Esophagus muscularis mucosa (tissue), 4 donors: ENCODE results near the gene CCDC167. TPM values are rescaled to one million over a fixed set of nuclear protein-coding genes. Genes with fewer than 3 reads are reported as not detected.

Source experiments
- DNase-seq: peaks from one replicate; pipeline ENCODE4 v3.0.0-alpha.2; 2017; ENCODE audit errors: extremely low spot score
- H3K27ac ChIP-seq, 4 donors: fragments of 200-600 bp; sonication (generic); replicated peaks in 1 of 4; 1 replicate in 3 of 4; 2 replicates in 1 of 4; pipeline ENCODE4 v1.5.1; 2016 to 2019; ENCODE audit warnings: mild to moderate bottlenecking in 1 of 4
- H3K27me3 ChIP-seq, 4 donors: fragments of 200-600 bp; sonication (generic); one replicate each; pipeline versions ENCODE4 v1.5.1 to v1.6.0; 2016 to 2019
- H3K36me3 ChIP-seq, 4 donors: fragments of 200-600 bp; sonication (generic); one replicate each; pipeline ENCODE4 v1.5.1; 2016 to 2019
- H3K4me1 ChIP-seq, 4 donors: fragments of 200-600 bp; sonication (generic); one replicate each; pipeline ENCODE4 v1.5.1; 2016 to 2019
- H3K4me3 ChIP-seq, 4 donors: fragments of 200-600 bp; sonication (generic); 1 replicate in 2 of 4; 2 replicates in 2 of 4; pipeline ENCODE4 v1.5.1; 2016 to 2019; ENCODE audit warnings: mild to moderate bottlenecking in 4 of 4, moderate library complexity in 1 of 4
- H3K9me3 ChIP-seq, 4 donors: fragments of 200-600 bp; sonication (generic); 1 replicate in 3 of 4; 2 replicates in 1 of 4; pipeline ENCODE4 v1.5.1; 2016 to 2019
- CTCF ChIP-seq, 3 experiments: fragments of 200-600 bp in 2 of 3; fragments of 450-650 bp in 1 of 3; sonication (generic) in 2 of 3; IDR thresholded peaks; one replicate each; pipeline ENCODE4 v1.5.1; 2017 to 2019; ENCODE audit warnings: antibody characterized with exemption in 3 of 3, mild to moderate bottlenecking in 2 of 3, moderate library complexity in 1 of 3
- EP300 ChIP-seq: sonication (generic); formaldehyde crosslinking; IDR thresholded peaks from one replicate; pipeline ENCODE4 v1.6.1; 2017; ENCODE audit warnings: antibody characterized with exemption
- POLR2A ChIP-seq: fragments of 450-650 bp; IDR thresholded peaks from one replicate; pipeline ENCODE4 v1.6.1; 2017; ENCODE audit warnings: antibody characterized with exemption, moderate library complexity, mild to moderate bottlenecking, low read depth
- POLR2AphosphoS5 ChIP-seq, 2 donors: sonication (generic); formaldehyde crosslinking; IDR thresholded peaks; one replicate each; pipeline ENCODE4 v1.6.1; 2017; ENCODE audit warnings: antibody characterized with exemption in 2 of 2
- WGBS: methylation state at CpG from one replicate; pipeline ENCODE4 v1.1.5; 2018; 5-methylcytosine and 5-hydroxymethylcytosine counted together
- intact Hi-C: fragments of 100-400 bp; cut with DNase I; formaldehyde crosslinking; loops from one replicate; pipeline ENCODE4 v1.15.1; 2023
- total RNA-seq, 4 donors: library from RNA; depleted of rRNA; stranded (reverse); fragments of >200 nt; gene quantifications; one replicate each; pipeline versions ENCODE4 v1.1.0 to v1.2.1, GENCODE V29; 2016

Gene CCDC167
- total RNA-seq, 4 donors from 2014 or later, result 11.1 to 19.1 (median 16.3) TPM

GRCh38 chr6:37528541-37528940 lies 28.8 kb upstream of the CCDC167 start:
- Histone ChIP-seq H3K4me1 (no peaks in the 10 kb centered on the region), H3K4me3 (no peak overlapping the region), H3K9me3 (no peaks in the 10 kb centered on the region), H3K27me3 (peaks cover 0 to 76% (median 6%) of the 10 kb centered on the region in 4 donors), H3K27ac (no peak overlapping the region), H3K36me3 (no peaks in the 10 kb centered on the region)
- no peak for TF ChIP-seq POLR2AphosphoS5 (IDR thresholded peaks at IDR 0.05)
- no peak for TF ChIP-seq POLR2A
- TF ChIP-seq CTCF (IDR thresholded peaks at IDR 0.05), result no peak
- no peak for TF ChIP-seq EP300
- 42% methylated on average over 8 of the region's 8 CpGs for WGBS
- no peak for DNase-seq
- intact Hi-C loops, result no loop called here

- TF ChIP-seq EP300, result no peak
- TF ChIP-seq POLR2A, result no peak
- TF ChIP-seq POLR2AphosphoS5 (IDR thresholded peaks at IDR 0.05), result no peak
- TF ChIP-seq CTCF (IDR thresholded peaks at IDR 0.05), result no peak
- no peaks in the 10 kb centered on the region for H3K9me3 ChIP-seq
- no peak for DNase-seq
- WGBS, result 61% methylated on average over 12 of the region's 12 CpGs
- H3K4me1 ChIP-seq, result no peaks in the 10 kb centered on the region
- intact Hi-C loops, result no loop called here
- H3K4me3 ChIP-seq, result no peak overlapping the region
- H3K27ac ChIP-seq, result no peak overlapping the region
- peaks cover 0 to 77% (median 0%) of the 10 kb centered on the region in 4 donors for H3K27me3 ChIP-seq
- no peaks in the 10 kb centered on the region for H3K36me3 ChIP-seq
Observed at GRCh38 chr6:37525460-37526357, 26.0 kb upstream of the CCDC167 start.

DNA sequence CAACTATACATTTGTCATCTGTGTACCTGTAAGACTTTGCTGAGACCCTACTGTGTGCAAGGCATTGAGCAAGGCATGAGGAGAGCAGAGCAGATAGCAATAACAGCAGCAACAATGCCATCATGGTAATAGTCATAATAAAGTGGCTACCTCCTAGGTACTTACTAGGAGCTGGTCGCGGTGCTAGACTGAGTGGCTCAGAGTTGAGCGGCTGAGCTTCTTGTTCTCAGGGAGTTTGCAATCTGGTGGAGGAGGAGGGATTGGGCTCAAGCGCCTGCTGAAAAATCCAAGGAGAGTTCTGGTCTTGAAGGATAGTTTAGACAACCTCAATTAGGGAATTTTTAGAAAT lies 25.3 kb upstream of the CCDC167 start:
- no peaks in the 10 kb centered on the region for H3K9me3 ChIP-seq
- H3K4me1 ChIP-seq, result no peaks in the 10 kb centered on the region
- no peak for TF ChIP-seq CTCF (IDR thresholded peaks at IDR 0.05)
- TF ChIP-seq POLR2A, result no peak
- no peak for TF ChIP-seq EP300
- TF ChIP-seq POLR2AphosphoS5 (IDR thresholded peaks at IDR 0.05), result no peak
- H3K36me3 ChIP-seq, result no peaks in the 10 kb centered on the region
- H3K4me3 ChIP-seq, result no peak overlapping the region
- DNase-seq, result no peak
- intact Hi-C loops, result no loop called here
- WGBS, result 80% methylated on average over 4 of the region's 4 CpGs
- peaks cover 0 to 72% (median 0%) of the 10 kb centered on the region in 4 donors for H3K27me3 ChIP-seq
- H3K27ac ChIP-seq, result no peak overlapping the region

GRCh38 chr6:37524025-37524969 lies 24.6 kb upstream of the CCDC167 start:
- Histone ChIP-seq H3K9me3 (no peaks in the 10 kb centered on the region), H3K4me3 (no peak overlapping the region), H3K27me3 (peaks cover 0 to 66% (median 0%) of the 10 kb centered on the region in 4 donors), H3K4me1 (no peaks in the 10 kb centered on the region), H3K36me3 (no peaks in the 10 kb centered on the region), H3K27ac (no peak overlapping the region)
- WGBS, result 66% methylated on average over 19 of the region's 19 CpGs
- no peak for DNase-seq
- TF ChIP-seq CTCF (IDR thresholded peaks at IDR 0.05), result no peak
- no peak for TF ChIP-seq POLR2AphosphoS5 (IDR thresholded peaks at IDR 0.05)
- no peak for TF ChIP-seq POLR2A
- no peak for TF ChIP-seq EP300
- intact Hi-C loops, result no loop called here
